HCT116 (cell line): ENCODE data around the gene FADS6. TPM values are rescaled to one million over a fixed set of nuclear protein-coding genes. Genes with fewer than 3 reads are reported as not detected.

Experiments used
- ATAC-seq: fragments of 200-7000 bp; cut with Tn5 transposase; 2 replicates; pipeline ENCODE4 v1.9.1; 2020; ENCODE audit warnings: mild to moderate bottlenecking, moderate library complexity
- BruUV-seq: library from RNA; stranded (reverse); fragments of 400-500 nt; replicated peaks from 2 replicates; lab custom pipeline; 2021; lab: Mats Ljungman, UMichigan
- CTCF ChIA-PET: fragments of 300-600 bp; sonication (Branson Sonifier 250); formaldehyde crosslinking; loops from one replicate; lab custom pipeline; 2021; ENCODE audit warnings: antibody characterized with exemption; lab: Charles Lee
- POLR2A ChIA-PET: fragments of 300-600, 350-600 bp; sonication (Branson Sonifier 250); formaldehyde crosslinking; loops from one replicate; lab custom pipeline; 2021; ENCODE audit warnings: antibody characterized with exemption; lab: Charles Lee
- RAD21 ChIA-PET, 2 experiments: fragments of 300-600 bp; sonication (Branson Sonifier 250); formaldehyde crosslinking; loops; one replicate each; lab custom pipeline; 2023; ENCODE audit warnings: low total read pairs in 2 of 2; ENCODE audit not compliant: uncharacterized antibody in 2 of 2, unreplicated experiment in 2 of 2, low non-redundant PET in 1 of 2; lab: Charles Lee
- DNase-seq: peaks from one replicate; pipeline ENCODE4 v3.0.0-alpha.2; 2010; ENCODE audit warnings: low read depth, low spot score
- H2AFZ ChIP-seq: fragments of 200-600 bp; shearing (Covaris generic), sonication (generic); 2 replicates; pipeline ENCODE4 v1.6.1; 2017; ENCODE audit warnings: low read depth, mixed run types, mixed read lengths, antibody characterized with exemption, low read length; ENCODE audit not compliant: poor library complexity, severe bottlenecking
- H3K27ac ChIP-seq: 2 replicates; pipeline ENCODE4 v1.5.1; 2012; ENCODE audit warnings: low read depth, low read length
- H3K27me3 ChIP-seq: fragments of 200-600 bp; sonication (generic); 2 replicates; pipeline ENCODE4 v1.6.1; 2016; ENCODE audit warnings: mixed run types, low read length, mixed read lengths; ENCODE audit not compliant: insufficient read depth
- H3K36me3 ChIP-seq, 2 experiments: fragments of 200-500 bp in 1 of 2; fragments of 200-600 bp in 1 of 2; sonication (Bioruptor generic) in 1 of 2; sonication (generic) in 1 of 2; 2 replicates each; pipeline versions ENCODE4 v1.5.1 to v1.6.1; 2014 to 2016; ENCODE audit warnings: low read length in 2 of 2, inconsistent platforms in 1 of 2, mixed read lengths in 1 of 2, mixed run types in 1 of 2; ENCODE audit not compliant: insufficient read depth in 2 of 2, control insufficient read depth in 1 of 2
- H3K4me1 ChIP-seq, 2 experiments: fragments of 200-600 bp in 1 of 2; sonication (generic) in 1 of 2; 2 replicates each; pipeline versions ENCODE4 v1.5.1 to v1.6.1; 2012 to 2017; ENCODE audit warnings: low read length in 2 of 2, inconsistent platforms in 1 of 2, mild to moderate bottlenecking in 1 of 2, mixed read lengths in 1 of 2, mixed run types in 1 of 2, moderate library complexity in 1 of 2; ENCODE audit not compliant: insufficient read depth in 2 of 2, control insufficient read depth in 1 of 2
- H3K4me2 ChIP-seq: fragments of 200-600 bp; sonication (generic); 2 replicates; pipeline ENCODE4 v1.6.1; 2017; ENCODE audit warnings: mixed run types, low read length, mixed read lengths
- H3K4me3 ChIP-seq, 2 experiments: fragments of 200-600 bp in 1 of 2; sonication (generic) in 1 of 2; replicated peaks in 1 of 2; 2 replicates each; pipeline ENCODE4 v1.5.1; 2011 to 2016; ENCODE audit warnings: low read length in 2 of 2, control low read depth in 1 of 2, low read depth in 1 of 2, mild to moderate bottlenecking in 1 of 2, mixed read lengths in 1 of 2, mixed run types in 1 of 2
- H3K79me2 ChIP-seq: fragments of 200-600 bp; sonication (generic); 2 replicates; pipeline ENCODE4 v1.6.1; 2017; ENCODE audit warnings: mild to moderate bottlenecking, mixed run types, low read length, moderate library complexity, mixed read lengths; ENCODE audit not compliant: insufficient read depth
- H3K9ac ChIP-seq: fragments of 200-600 bp; sonication (generic); 2 replicates; pipeline ENCODE4 v1.6.1; 2016; ENCODE audit warnings: low read length, mixed read lengths
- H3K9me2 ChIP-seq: fragments of 200-600 bp; sonication (generic), shearing (Covaris generic); 2 replicates; pipeline ENCODE4 v1.6.1; 2017; ENCODE audit warnings: mixed run types, mild to moderate bottlenecking, moderate library complexity; ENCODE audit not compliant: insufficient read depth
- H3K9me3 ChIP-seq, 2 experiments: fragments of 200-500 bp in 1 of 2; fragments of 200-600 bp in 1 of 2; sonication (Bioruptor generic) in 1 of 2; sonication (generic) in 1 of 2; 2 replicates each; pipeline ENCODE4 v1.6.1; 2014 to 2017; ENCODE audit warnings: low read length in 2 of 2, mixed read lengths in 2 of 2, inconsistent platforms in 1 of 2, low read depth in 1 of 2, mild to moderate bottlenecking in 1 of 2, mixed run types in 1 of 2, moderate library complexity in 1 of 2; ENCODE audit not compliant: control insufficient read depth in 1 of 2, insufficient read depth in 1 of 2
- H4K20me1 ChIP-seq: fragments of 200-600 bp; sonication (generic), shearing (Covaris generic); 2 replicates; pipeline ENCODE4 v1.6.1; 2017; ENCODE audit warnings: mixed run types, mild to moderate bottlenecking, moderate library complexity; ENCODE audit not compliant: insufficient read depth
- EGR1 ChIP-seq: IDR thresholded peaks from 2 replicates; pipeline ENCODE4 v1.6.1; 2012; ENCODE audit warnings: low read depth
- ELF1 ChIP-seq: IDR thresholded peaks from 2 replicates; pipeline ENCODE4 v1.6.1; 2012; ENCODE audit warnings: low read depth, borderline replicate concordance
- SP1 ChIP-seq: IDR thresholded peaks from 2 replicates; pipeline ENCODE4 v1.6.1; 2012; ENCODE audit warnings: low read depth
- intact Hi-C: fragments of 100-400 bp; cut with micrococcal nuclease; formaldehyde crosslinking; loops from 2 replicates; pipeline ENCODE4 v1.10.0; 2022
- total RNA-seq: library from RNA; stranded (reverse); gene quantifications from one replicate; pipeline ENCODE4 v1.2.1, GENCODE V29; 2021; ENCODE audit not compliant: unreplicated experiment

The FADS6 gene
- total RNA-seq, 1 experiment from 2014 or later = not detected

GRCh38 chr17:74922694-74923537 lies 29.5 kb upstream of the FADS6 start, which contains the start of gene USH1G:
TSS of gene USH1G (minus strand) at chr17:74923255. CDS start at chr17:74923073, 182 bp downstream.
- Histone ChIP-seq H4K20me1 (no peaks in the 10 kb centered on the region), H3K27me3 (peaks cover 4% of the 10 kb centered on the region; the same call in 1 of the 2 replicates), H3K27ac (peak within 1 kb of the TSS; percentile 26; the same call in 1 of the 2 replicates), H3K9me3 (no peaks in the 10 kb centered on the region), H3K9me2 (no peaks in the 10 kb centered on the region), H3K36me3 (peaks cover 0 to 2% of the 10 kb centered on the region in 2 experiments; a peak in 1 of 4 replicates), H2AFZ (peak within 1 kb of the TSS; percentile 78), H3K4me1 (peaks cover 16 to 34% of the 10 kb centered on the region in 2 experiments), H3K4me3 (peak within 1 kb of the TSS; percentile 58 to 65), H3K4me2 (peak within 1 kb of the TSS; percentile 97), H3K79me2 (no peaks in the 10 kb centered on the region), H3K9ac (peak within 1 kb of the TSS; percentile 64)
- BruUV-seq = no TSS peak
- RAD21 ChIA-PET = interaction anchor here in 1 of 2 experiments (0.6 to 0.8 kb wide), 2 partner anchors 35 to 49 kb away, joined by 6 to 10 read pairs; no protein-coding TSS in a partner anchor
- CTCF ChIA-PET = interaction anchor here (0.6 to 2.8 kb wide), 8 partner anchors 11 to 318 kb away, joined by 3 to 20 read pairs (median 4); partner anchors contain the start of gene FDXR
- intact Hi-C loops = loop anchor here (1.0 kb wide), 1 partner anchor 35 kb away; no protein-coding TSS in a partner anchor
- ATAC-seq (peak; percentile 72), DNase-seq (no peak)
- POLR2A ChIA-PET = interaction anchor here (0.9 kb wide), 1 partner anchor 50 kb away, joined by 4 read pairs; the partner anchor contains the start of gene FDXR
- no peak for TF ChIP-seq ELF1
- peak; percentile 79 for TF ChIP-seq EGR1

GRCh38 chr17:74922172-74922571 lies 28.7 kb upstream of the FADS6 start:
- peaks cover 16 to 34% of the 10 kb centered on the region in 2 experiments for H3K4me1 ChIP-seq
- peaks cover 4% of the 10 kb centered on the region; the same call in 1 of the 2 replicates for H3K27me3 ChIP-seq
- H3K9me2 ChIP-seq = no peaks in the 10 kb centered on the region
- RAD21 ChIA-PET = interaction anchor here in 1 of 2 experiments (0.6 to 0.8 kb wide), 2 partner anchors 36 to 49 kb away, joined by 6 to 10 read pairs; no protein-coding TSS in a partner anchor
- no peaks in the 10 kb centered on the region for H4K20me1 ChIP-seq
- H3K4me3 ChIP-seq = peak overlapping the region; percentile 58 to 65
- H2AFZ ChIP-seq = no peak overlapping the region
- TF ChIP-seq SP1 = no peak
- TF ChIP-seq, all 23 proteins: peak for 0
- ATAC-seq = no peak
- Histone ChIP-seq H3K79me2 (no peaks in the 10 kb centered on the region), H3K9ac (peak overlapping the region; percentile 64; the same call in 1 of the 2 replicates), H3K36me3 (peaks cover 0 to 2% of the 10 kb centered on the region in 2 experiments; a peak in 1 of 4 replicates), H3K9me3 (no peaks in the 10 kb centered on the region), H3K4me2 (peak overlapping the region; percentile 97), H3K27ac (no peak overlapping the region; the same call in 1 of the 2 replicates)
- DNase-seq = no peak
- intact Hi-C loops = no loop called here
- CTCF ChIA-PET = interaction anchor here (0.7 to 2.8 kb wide), 5 partner anchors 11 to 49 kb away, joined by 3 to 20 read pairs (median 5); partner anchors contain the start of gene FDXR
- TSS peak; percentile 68 for BruUV-seq
- POLR2A ChIA-PET = interaction anchor here (0.9 kb wide), 1 partner anchor 49 kb away, joined by 4 read pairs; the partner anchor contains the start of gene FDXR
